Colonic mucosa (tissue), 4 donors: Measurements from ENCODE around the gene BORCS6. TPM values are rescaled to one million over a fixed set of nuclear protein-coding genes. Genes with fewer than 3 reads are reported as not detected.

Experiments used
- DNase-seq: peaks from one replicate; pipeline ENCODE4 v3.0.0-alpha.2; 2020
- H3K27ac ChIP-seq: fragments of 200-600 bp; one replicate; pipeline ENCODE4 v1.8.0; 2021
- H3K27me3 ChIP-seq: fragments of 200-600 bp; one replicate; pipeline ENCODE4 v1.8.0; 2021
- H3K36me3 ChIP-seq: fragments of 200-600 bp; one replicate; pipeline ENCODE4 v1.8.0; 2021
- H3K4me1 ChIP-seq: fragments of 200-600 bp; one replicate; pipeline ENCODE4 v1.8.0; 2021; ENCODE audit warnings: mild to moderate bottlenecking
- H3K4me3 ChIP-seq: fragments of 200-600 bp; one replicate; pipeline ENCODE4 v1.8.0; 2021
- H3K9ac ChIP-seq, 2 donors: one replicate each; pipeline ENCODE4 v1.7.0; 2013; ENCODE audit warnings: control low read depth in 2 of 2, low read depth in 2 of 2, low read length in 2 of 2
- H3K9me3 ChIP-seq: fragments of 200-600 bp; one replicate; pipeline ENCODE4 v1.8.0; 2021
- intact Hi-C: fragments of 100-400 bp; cut with DNase I; formaldehyde crosslinking; loops from one replicate; pipeline ENCODE4 v1.14.1; 2022
- total RNA-seq, 2 donors: library from RNA; stranded (reverse); fragmentation: NEBNext Ultra II Directional in 1 of 2; extraction: Animal tissue kit (Norgen Biotek cat#: 25700) in 1 of 2; gene quantifications; one replicate each; pipeline ENCODE4 v1.2.1, GENCODE V29; 2021
- TF ChIP-seq, protein P1 (sequence below): fragments of 200-600 bp; IDR thresholded peaks from one replicate; pipeline ENCODE4 v1.8.0; 2022; ENCODE audit warnings: antibody characterized with exemption, mild to moderate bottlenecking
- donor health status: healthy.
- donor health status: DM: no; HTN: no; CAD: no.
- donor health status: DM: no; HTN: no; CAD: no.

The BORCS6 gene
- total RNA-seq, 2 donors from 2014 or later = 11.7 to 12.4 TPM

GRCh38 chr17:8153525-8153956 lies 36.4 kb downstream of the BORCS6 start:
- Histone ChIP-seq H3K4me1 (peaks cover 21% of the 10 kb centered on the region), H3K4me3 (peak overlapping the region; percentile 3), H3K9ac (peak overlapping the region; percentile 66 to 100), H3K9me3 (no peaks in the 10 kb centered on the region), H3K27ac (peak overlapping the region; percentile 93), H3K36me3 (peaks cover 10% of the 10 kb centered on the region), H3K27me3 (no peaks in the 10 kb centered on the region)
- peak; percentile 90 for DNase-seq
- intact Hi-C loops = no loop called here
- TF ChIP-seq, protein P1, sequence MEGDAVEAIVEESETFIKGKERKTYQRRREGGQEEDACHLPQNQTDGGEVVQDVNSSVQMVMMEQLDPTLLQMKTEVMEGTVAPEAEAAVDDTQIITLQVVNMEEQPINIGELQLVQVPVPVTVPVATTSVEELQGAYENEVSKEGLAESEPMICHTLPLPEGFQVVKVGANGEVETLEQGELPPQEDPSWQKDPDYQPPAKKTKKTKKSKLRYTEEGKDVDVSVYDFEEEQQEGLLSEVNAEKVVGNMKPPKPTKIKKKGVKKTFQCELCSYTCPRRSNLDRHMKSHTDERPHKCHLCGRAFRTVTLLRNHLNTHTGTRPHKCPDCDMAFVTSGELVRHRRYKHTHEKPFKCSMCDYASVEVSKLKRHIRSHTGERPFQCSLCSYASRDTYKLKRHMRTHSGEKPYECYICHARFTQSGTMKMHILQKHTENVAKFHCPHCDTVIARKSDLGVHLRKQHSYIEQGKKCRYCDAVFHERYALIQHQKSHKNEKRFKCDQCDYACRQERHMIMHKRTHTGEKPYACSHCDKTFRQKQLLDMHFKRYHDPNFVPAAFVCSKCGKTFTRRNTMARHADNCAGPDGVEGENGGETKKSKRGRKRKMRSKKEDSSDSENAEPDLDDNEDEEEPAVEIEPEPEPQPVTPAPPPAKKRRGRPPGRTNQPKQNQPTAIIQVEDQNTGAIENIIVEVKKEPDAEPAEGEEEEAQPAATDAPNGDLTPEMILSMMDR = no peak

- Histone ChIP-seq H3K4me3 (no peak overlapping the region), H3K27ac (peak overlapping the region; percentile 93), H3K9ac (peak overlapping the region; percentile 66 to 100), H3K36me3 (peaks cover 11% of the 10 kb centered on the region), H3K27me3 (no peaks in the 10 kb centered on the region), H3K4me1 (peaks cover 21% of the 10 kb centered on the region), H3K9me3 (no peaks in the 10 kb centered on the region)
- TF ChIP-seq, protein P1 = no peak
- intact Hi-C loops = no loop called here
- DNase-seq = no peak
Observed at GRCh38 chr17:8153031-8153451, 36.9 kb downstream of the BORCS6 start.

DNA sequence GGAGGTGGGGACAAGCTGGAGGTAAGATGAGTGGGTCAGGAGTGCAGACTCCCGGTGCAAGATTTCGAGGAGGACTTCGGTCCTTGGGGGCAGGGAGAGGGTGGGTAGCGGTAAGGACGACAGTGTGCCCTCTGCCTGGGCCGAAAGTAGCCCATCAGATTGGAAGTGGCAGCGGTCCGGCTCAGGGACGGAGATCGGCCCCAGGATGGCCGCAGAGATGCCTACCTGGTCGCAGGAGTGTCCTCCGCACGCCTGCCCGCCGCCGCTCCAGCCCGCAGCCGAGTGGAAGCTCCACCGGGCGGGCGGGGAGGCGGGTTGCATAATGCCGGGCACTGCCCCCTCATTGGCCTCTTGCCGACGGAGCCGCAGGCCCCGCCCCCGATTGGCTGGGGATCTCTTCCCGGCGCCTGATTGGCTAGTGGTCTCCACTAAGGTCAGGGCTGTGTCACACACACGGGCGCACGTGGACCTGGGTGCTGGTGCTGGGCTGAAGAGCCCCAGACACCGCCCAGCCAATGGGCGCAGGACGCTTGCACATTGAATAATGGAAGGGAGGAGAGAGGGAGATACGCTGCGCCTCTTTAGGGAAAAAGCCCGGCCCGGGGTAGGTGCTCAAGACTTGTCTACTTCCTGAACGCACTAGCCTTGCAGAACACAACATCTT lies 37.7 kb downstream of the BORCS6 start, which contains the start of gene PER1:
TSS of gene PER1 (minus strand) at position 293 of the 664 bp plus-strand sequence. CDS start 1,698 bp downstream, outside the sequence.
- H3K27ac ChIP-seq = peak within 1 kb of the TSS; percentile 93
- TF ChIP-seq, protein P1 = no peak
- no peaks in the 10 kb centered on the region for H3K9me3 ChIP-seq
- peak within 1 kb of the TSS; percentile 55 for H3K4me3 ChIP-seq
- peak within 1 kb of the TSS; percentile 93 to 100 for H3K9ac ChIP-seq
- H3K36me3 ChIP-seq = peaks cover 18% of the 10 kb centered on the region
- DNase-seq = peak; percentile 97
- H3K27me3 ChIP-seq = no peaks in the 10 kb centered on the region
- peaks cover 21% of the 10 kb centered on the region for H3K4me1 ChIP-seq
- intact Hi-C loops = no loop called here

DNA sequence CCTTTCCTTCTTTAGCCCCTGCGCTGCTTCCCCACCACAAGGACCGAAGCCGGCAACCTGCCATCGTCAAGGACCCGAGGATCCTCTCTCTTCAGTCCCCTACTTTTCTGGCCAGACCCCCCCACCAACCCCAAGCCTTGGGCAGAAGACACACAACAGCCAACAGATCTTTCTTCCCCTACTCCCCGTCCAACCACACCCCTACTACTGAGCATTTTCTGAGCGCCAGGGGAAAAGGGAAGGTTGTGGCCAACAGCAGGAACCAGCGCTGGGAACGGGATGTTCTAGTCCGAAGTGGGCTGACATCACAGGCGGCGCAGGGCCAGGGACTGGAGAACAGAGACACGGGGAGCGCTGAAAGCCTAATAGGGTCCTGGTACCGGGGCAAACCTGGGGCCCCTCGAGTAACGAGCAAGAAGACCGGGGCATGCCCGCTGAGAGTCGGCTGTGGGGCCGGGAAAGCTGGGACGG lies 38.3 kb downstream of the BORCS6 start:
- DNase-seq = peak; percentile 80
- H3K27ac ChIP-seq = peak overlapping the region; percentile 93
- no peaks in the 10 kb centered on the region for H3K27me3 ChIP-seq
- TF ChIP-seq, protein P1 = no peak
- peak overlapping the region; percentile 93 to 100 for H3K9ac ChIP-seq
- peaks cover 24% of the 10 kb centered on the region for H3K36me3 ChIP-seq
- H3K4me3 ChIP-seq = peak overlapping the region; percentile 55
- H3K4me1 ChIP-seq = peaks cover 21% of the 10 kb centered on the region
- intact Hi-C loops = no loop called here
- no peaks in the 10 kb centered on the region for H3K9me3 ChIP-seq

DNA sequence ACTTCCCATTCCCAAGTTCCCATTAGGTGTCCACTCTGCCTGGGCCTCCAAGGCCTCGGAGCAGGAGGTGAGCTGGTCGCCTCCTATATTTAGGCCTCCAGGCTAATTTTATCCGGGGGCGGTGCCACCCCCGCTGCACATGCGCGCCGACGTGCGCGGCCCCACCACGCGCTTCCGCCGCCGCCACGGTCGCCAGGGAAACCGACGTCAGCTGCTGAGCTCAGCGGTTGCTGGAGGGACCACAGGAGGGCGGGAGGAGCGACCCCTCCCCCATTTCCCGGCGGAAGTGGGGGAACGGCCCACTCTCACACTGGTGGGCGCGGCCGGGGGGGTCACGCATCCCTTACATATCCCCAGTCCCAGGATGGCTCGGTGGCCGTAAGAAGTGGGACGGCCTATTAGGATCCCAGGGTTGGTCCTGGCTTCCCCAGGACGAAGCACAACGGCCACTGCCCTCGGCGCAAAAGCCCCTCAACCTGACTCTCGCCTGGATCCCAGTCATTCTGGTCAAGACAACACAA lies 38.8 kb downstream of the BORCS6 start:
- Histone ChIP-seq H3K4me1 (peaks cover 21% of the 10 kb centered on the region), H3K36me3 (peaks cover 29% of the 10 kb centered on the region)

More for the DNA sequence above, 38.8 kb downstream of the BORCS6 start:
- Histone ChIP-seq H3K9me3 (no peaks in the 10 kb centered on the region), H3K4me3 (peak overlapping the region; percentile 55), H3K27me3 (no peaks in the 10 kb centered on the region), H3K27ac (peak overlapping the region; percentile 93), H3K9ac (peak overlapping the region; percentile 93 to 100)
- TF ChIP-seq, protein P1 = no peak
- DNase-seq = peak; percentile 87
- intact Hi-C loops = no loop called here
